GM19463 (cell line): ENCODE measurements around the gene ATP5F1D.

ENCODE experiments used
- ATAC-seq: cut with Tn5 transposase; IDR thresholded peaks from one replicate; pipeline ENCODE4 v1.9.1; 2021; ENCODE audit warnings: mild to moderate bottlenecking, moderate library complexity; ENCODE audit not compliant: unreplicated experiment

Gene ATP5F1D

DNA sequence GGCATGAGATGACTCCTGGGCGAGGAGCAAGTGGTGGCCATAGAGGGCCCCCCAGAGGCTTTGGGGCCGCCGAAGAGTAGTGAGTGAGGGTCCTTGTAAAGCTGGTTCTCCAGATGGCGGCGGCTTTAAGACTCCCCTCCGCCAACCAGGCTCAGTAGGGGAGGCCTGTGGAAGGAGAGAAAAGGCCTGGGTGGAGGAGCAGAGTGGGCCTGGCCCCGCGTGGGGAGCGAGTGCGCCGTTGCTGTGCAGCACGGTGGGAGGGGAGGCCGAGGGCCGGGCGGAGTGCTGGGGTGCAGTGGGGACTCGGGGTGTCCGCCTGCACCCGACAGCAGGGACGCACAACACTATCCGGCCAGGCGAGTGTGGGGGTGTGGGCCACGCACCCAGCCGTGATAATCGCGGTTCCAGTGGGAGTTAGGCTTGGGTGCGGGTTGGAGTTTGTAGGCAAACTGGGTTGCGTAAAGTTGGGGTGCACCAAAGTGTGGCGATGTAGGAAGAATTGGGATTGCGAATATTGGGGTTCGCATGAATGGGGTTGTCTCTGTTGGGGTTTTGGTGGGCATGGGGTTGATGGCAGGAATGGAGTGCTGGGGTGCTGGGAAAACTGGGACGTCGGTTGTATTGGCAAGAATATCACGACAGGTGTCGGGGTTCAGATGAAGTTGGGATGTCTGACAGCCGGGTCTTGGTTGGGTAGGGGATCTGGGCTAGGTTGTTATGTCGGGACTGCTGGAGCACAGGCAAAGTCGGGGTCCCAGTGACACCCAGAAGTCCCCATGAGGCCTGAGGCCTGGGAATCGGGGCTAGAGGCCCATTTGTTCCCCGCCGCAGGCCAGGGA, 26.9 kb downstream of the ATP5F1D start:
- no peak for ATAC-seq

DNA sequence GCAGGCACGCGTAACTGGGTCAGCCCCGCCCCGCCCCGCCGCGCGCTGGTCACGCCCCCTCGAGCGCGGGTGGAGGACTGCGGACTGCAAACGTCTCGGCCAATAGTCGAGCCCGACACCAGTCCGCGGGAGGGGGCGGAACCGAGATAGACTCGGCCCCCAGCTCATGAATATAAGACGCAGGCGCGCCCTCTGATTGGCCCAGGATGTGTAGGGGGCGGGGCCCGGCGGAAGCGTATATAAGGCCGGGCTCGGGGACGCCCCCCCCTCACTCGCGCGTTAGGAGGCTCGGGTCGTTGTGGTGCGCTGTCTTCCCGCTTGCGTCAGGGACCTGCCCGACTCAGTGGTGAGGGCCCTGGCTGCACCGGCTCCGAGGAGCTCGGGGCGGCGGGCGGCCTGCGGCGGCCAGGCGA, 27.5 kb downstream of the ATP5F1D start, which contains the start of gene CIRBP:
Gene CIRBP (plus strand): TSS at position 268 of the 413 bp plus-strand sequence. CDS start 1,602 bp downstream, outside the sequence.
- peak; percentile 61 for ATAC-seq

DNA sequence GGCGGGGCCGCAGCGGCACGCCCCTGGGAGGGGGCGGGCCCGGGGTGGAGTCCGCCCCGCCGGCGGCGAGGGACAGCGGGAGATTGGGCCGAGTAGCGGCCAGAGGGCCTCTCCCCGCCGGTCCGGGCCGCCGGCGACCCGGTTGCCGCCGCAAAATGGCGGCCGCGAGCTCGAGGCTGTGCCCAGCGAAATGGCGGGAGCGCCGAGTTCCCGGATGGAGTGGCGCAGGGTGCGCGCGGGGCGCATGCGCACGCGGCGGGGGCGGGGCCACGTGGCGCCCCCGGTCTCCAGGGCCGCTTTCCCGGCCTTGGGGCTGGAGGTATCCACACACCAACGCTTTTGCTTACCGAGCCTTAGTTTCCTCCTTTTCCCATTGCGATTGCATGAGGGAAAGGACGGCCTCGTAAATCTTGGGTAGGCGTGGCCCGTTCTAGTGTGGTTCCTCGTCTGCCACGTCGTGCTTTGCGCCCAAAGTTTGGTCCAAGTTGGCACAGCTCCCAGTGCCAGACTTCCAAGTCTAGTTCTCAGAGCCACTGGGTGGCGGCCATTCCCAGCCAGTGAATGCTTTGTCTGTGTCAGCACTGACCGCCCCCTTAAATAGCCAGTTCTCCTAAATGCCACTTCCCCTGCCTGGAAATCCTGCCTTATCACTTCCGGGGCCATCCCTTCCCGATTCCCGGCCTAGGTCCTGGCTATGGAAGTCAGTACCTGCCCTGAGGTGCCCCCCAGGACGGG, 28.1 kb downstream of the ATP5F1D start:
- ATAC-seq = peak; percentile 22

DNA sequence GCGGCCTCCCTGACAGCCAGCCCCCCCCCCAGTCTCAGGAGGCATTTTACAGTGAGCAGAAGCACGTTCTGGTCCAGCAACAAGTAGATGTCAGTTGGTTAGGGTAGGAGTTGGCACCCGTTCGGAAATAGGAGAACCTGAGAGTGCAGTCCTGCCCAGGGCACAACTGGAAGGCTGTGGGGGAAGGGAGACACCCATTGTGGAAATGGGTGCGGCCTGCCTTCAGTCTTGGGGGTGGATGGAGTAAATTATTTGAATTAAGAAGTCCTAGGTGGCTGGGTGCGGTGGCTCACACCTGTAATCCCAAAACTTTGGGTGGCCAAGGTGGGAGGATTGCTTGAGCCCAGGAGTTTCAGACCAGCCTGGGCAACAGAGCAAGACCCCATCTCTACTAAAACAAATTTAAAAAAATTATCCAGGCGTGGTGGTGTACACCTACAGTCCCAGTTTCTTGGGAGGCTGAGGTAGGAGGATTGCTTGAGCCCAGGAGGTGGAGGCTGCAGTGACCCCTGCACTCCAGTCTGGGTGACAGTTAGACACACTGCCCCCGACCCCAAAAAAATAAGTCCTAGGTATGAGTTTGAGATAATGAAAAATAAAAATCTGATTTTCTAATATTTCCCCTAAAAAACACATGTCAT, 28.8 kb downstream of the ATP5F1D start:
- no peak for ATAC-seq

DNA sequence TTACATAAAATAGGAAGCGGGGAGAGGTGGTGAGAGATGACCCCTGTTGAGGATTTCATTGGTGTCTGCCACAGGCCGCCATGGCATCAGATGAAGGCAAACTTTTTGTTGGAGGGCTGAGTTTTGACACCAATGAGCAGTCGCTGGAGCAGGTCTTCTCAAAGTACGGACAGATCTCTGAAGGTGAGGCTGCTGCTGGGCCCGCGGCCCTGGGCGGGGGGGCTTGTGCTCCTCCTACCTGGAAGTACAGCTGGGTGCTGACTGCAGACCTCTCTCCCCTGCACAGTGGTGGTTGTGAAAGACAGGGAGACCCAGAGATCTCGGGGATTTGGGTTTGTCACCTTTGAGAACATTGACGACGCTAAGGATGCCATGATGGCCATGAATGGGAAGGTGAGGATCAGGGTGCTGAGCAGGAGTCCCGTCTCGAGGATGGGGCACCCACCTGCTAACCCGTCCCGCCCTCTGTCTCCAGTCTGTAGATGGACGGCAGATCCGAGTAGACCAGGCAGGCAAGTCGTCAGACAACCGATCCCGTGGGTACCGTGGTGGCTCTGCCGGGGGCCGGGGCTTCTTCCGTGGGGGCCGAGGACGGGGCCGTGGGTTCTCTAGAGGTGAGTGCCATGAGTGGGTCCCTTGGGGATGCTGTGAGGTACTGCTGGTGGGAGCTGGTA, 29.4 kb downstream of the ATP5F1D start:
- no peak for ATAC-seq

DNA sequence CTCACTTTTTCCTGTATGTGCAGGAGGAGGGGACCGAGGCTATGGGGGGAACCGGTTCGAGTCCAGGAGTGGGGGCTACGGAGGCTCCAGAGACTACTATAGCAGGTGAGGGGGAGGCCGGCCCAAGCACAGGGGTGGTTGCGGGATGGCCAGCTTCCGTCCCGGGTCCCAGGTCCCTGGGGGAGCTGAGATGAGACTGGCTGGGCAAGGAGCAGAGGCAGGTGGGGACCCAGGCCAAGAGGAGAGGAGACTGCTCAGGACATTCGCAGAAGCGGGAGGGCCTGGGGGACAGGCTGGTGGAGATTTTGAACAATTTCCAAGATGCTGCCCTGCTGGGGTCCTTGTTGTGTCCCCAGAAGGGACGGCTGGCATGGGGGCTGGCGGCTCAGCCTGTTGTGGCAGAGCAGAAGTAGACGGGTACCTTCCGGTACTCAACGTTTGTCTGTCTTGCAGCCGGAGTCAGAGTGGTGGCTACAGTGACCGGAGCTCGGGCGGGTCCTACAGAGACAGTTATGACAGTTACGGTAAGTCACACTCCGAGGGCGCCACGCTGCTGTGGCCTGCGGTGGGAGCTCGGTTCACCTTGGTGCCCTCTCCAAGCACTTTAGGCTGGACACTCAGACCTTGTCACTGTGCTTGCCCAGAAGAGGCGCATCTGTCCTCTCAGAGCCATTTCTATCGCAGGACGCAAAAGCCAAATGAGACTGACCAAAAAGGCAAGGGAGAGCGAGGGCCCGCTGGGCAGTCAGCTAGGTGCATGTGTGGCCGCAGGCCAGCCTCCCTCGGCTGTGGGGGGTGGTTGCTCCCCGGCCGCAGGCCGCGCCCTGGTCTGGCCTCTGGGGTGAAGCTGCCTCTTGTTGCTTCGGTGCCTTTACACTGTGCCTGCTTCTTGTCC, 30.2 kb downstream of the ATP5F1D start:
- no peak for ATAC-seq

DNA sequence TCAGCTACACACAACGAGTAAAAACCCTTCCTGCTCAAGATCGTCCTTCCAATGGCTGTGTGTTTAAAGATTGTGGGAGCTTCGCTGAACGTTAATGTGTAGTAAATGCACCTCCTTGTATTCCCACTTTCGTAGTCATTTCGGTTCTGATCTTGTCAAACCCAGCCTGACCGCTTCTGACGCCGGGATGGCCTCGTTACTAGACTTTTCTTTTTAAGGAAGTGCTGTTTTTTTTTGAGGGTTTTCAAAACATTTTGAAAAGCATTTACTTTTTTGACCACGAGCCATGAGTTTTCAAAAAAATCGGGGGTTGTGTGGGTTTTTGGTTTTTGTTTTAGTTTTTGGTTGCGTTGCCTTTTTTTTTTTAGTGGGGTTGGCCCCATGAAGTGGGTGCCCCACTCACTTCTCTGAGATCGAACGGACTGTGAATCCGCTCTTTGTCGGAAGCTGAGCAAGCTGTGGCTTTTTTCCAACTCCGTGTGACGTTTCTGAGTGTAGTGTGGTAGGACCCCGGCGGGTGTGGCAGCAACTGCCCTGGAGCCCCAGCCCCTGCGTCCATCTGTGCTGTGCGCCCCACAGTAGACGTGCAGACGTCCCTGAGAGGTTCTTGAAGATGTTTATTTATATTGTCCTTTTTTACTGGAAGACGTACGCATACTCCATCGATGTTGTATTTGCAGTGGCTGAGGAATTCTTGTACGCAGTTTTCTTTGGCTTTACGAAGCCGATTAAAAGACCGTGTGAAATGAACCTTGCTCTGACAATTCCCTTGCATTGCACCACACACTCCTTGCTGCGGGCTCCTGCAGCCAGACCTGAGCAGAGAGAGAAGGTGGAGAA, 31.1 kb downstream of the ATP5F1D start:
- no peak for ATAC-seq

DNA sequence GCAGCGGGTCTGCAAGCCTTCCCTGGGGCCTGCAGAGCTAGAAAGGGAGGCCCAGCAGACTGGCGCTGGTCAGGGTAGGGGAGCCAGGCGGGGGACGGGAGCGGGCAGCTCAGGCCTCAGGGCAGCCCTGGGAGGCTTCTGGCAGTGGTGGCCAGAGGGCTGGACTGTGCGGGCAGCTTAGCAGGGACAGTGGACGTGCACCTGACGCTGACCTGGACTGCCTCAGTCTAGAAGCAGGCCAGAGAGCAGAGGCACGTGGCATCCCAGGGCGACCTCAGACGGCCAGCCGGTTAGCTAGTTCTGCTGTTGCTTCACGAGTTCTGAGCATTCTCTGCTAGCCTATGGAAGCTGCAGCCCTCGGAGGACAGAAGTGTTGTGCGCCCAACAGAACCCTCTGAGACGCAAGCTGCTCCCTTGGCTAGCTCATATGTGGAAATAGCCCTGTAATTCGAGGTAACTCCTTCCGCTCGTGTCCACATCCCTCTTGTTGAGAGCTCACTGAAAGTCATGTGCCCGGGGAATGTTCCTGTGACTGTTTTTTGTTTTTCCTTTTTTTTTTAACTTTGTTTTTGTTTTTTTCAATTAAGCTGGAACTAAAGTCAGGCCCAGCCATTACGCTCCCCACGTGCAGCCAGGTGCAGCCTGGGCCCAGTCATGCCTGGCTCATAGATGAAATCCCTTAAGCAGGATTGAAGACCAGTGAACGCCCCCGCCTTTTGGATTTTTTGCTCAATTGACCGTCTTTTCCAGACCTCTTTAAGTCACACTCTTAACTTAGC, 31.9 kb downstream of the ATP5F1D start:
- ATAC-seq = no peak

DNA sequence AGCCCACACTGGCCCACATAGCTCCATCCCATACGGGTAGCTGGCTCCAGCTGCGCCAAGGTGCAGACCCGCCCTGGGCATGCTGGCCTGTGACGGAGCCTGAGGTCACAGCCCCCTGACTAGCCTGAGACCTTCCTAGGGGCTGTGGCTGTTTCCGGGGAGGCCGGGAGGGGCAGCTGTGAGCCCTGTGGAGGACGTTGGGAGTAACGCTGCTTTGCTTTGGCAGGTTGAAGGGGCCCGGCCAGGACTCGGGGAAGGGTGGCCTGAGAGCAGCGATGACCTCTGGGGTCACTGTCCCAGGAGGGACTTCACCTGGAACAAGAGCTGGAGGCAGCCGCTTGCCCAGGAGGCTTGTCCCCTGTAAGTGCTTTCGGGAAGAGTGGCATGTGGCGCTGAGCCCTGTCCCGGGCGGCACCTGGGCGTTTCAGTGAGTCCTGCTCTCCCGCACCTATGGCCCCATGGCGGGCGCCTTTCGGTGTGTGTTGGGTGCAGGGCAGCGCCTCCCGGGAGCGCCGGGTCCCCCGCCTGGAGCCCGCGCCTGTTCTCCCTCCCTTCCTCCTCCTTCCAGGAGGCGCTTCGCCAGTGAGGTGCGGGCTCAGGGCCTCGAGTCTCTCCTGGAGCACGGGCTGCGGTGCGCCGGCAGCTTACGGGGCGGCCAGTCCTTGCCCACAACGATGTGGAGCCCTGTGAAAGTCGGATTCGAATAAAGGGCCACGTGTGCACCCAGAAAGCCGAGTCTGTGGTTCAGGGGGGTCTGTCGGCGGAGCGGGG, 32.7 kb downstream of the ATP5F1D start:
- no peak for ATAC-seq

DNA sequence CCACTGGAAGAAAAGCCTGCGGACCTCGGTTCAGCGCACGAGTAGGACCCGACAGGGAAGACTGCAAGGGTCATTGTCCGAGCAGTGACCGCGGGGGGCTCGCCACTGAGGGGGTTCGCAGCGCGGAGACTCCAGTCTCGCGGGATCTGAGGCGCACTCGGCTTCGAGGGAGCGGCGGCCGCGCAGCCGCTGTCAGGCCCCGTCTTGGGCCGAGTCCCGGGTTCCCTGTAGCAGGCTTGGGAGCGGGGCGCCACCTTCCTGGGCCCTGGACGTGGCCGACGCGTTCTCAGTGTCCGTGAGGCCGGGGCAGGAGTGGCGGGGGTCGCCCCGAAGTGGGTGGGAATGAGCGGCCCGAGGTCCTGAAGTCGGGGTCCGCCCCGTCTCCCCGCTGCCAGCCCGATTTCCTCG, 33.3 kb downstream of the ATP5F1D start:
- no peak for ATAC-seq

DNA sequence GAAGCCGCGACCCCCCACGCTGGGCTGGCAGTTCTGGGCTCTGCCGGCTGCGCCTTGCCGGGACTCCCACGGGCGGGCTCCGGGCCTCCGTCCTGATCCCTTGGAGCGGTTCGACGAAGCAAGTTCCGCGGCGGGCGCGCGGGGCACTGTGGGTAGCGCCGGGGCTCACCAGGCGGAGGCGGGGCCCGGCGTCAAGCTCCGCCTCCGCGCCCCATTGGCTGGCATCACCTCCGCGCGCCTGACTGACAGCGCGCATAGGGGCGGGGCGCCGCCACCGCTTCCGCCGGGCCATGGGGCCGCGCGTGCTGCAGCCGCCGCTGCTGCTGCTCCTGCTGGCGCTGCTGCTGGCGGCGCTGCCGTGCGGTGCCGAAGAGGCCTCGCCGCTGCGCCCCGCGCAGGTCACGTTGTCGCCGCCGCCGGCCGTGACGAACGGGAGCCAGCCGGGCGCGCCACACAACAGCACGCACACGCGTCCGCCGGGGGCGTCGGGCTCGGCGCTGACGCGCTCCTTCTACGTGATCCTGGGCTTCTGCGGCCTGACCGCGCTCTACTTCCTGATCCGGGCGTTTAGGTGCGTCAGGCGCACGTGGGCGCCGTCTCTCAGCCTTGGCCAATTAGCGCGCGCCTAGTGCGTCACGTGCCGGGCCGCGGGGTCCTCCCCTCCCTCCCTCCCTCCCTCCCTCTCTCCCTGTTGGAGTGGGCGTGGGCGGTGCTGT, 33.9 kb downstream of the ATP5F1D start, which contains the start of gene FAM174C:
Gene FAM174C (plus strand): TSS at position 271 of the 716 bp plus-strand sequence. CDS start 20 bp downstream, at position 291.
- ATAC-seq = peak; percentile 80

DNA sequence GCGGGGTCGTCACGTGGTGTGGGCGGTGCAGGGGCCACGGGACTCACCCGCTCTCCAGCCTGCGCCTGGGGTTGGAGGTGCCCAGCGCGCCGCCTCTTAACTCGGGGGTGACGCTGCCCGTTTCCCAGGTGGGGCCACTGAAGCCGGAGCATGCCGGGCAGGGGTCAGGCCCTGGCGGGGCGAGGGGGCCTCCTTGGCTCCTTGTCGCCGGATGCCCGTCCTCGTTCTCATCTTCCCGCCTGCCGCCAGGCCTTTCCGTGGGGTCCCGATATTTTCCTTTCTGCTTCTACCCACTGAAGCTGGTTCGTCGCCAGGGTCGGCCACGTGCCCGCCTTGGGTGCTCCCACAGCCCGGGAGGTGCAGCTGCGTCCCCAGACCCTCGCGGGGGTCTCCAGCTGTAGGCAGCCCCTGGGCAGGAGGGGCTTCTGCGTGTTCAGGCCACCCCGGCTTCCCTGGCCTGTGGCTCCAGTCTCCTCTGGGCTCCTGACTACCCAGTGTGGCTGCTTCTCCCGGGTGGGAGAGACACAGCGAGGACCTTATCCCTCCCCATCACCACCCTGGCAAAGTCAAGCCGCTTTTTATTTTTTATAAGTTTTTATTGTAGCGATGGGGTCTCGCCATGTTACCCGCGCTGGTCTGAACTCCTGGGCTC, 34.6 kb downstream of the ATP5F1D start:
- no peak for ATAC-seq

DNA sequence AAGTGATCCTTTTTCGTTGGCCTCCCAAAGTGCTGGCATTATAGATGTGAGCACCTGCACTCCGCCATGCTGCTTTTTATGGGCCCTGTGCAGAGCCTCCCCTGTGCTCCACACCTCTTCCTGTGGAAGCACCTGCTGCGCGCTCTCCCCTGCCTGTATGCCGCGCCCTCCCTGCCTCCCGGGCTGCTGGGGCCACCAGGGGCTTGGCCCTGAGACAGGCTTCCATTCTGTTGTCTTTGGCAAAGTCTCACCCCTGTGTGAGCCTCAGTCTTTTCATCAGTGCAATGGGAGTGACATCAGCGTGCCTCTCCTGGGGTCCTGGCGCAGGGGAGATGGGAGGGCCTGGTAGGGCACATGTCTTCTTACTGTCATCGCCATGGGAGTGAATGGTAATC, 35.1 kb downstream of the ATP5F1D start:
- no peak for ATAC-seq

DNA sequence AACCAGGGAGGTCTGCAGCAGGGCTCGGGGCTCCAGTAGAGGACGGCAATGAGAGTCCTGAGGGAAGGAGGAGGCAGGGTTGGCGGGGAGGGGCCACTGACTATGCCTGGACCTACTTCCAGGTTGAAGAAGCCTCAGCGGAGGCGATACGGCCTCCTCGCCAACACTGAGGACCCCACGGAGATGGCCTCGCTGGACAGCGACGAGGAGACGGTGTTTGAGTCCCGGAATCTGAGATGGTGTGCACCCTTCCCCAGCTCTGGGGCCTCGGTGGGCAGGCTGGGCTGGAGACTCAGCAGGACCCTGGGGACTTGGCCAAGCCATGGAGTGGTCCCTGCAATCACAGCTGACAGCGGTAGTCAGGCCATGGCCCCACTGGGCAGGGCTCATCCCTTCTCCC, 35.5 kb downstream of the ATP5F1D start:
- ATAC-seq = no peak

DNA sequence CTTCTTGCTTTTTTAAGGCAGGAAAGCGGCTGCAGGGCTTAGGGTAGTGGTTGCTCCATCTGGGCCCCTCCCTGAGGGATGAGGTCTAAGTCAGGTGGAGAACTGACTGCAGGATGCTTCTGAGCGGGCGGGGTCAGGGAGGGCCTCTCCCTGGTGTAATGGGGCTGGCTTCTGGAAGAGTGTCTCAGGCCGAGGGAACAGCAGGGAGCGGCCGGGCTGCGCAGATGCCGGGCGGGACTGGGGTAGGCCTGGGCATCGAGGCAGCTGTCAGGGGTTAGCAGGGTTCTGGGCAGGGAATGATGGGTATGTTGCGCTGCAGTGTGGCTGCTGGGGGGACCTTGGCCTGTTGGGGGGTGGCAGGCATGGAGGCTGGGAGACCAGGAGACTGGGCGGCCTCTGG, 36.5 kb downstream of the ATP5F1D start:
- no peak for ATAC-seq
